ENCODE data around the gene CDC42EP4. TPM values are rescaled to one million over a fixed set of nuclear protein-coding genes. Genes with fewer than 3 reads are reported as not detected.

Gene CDC42EP4
- total RNA-seq, 1 experiment from 2014 or later, result 48.4 TPM

DNA sequence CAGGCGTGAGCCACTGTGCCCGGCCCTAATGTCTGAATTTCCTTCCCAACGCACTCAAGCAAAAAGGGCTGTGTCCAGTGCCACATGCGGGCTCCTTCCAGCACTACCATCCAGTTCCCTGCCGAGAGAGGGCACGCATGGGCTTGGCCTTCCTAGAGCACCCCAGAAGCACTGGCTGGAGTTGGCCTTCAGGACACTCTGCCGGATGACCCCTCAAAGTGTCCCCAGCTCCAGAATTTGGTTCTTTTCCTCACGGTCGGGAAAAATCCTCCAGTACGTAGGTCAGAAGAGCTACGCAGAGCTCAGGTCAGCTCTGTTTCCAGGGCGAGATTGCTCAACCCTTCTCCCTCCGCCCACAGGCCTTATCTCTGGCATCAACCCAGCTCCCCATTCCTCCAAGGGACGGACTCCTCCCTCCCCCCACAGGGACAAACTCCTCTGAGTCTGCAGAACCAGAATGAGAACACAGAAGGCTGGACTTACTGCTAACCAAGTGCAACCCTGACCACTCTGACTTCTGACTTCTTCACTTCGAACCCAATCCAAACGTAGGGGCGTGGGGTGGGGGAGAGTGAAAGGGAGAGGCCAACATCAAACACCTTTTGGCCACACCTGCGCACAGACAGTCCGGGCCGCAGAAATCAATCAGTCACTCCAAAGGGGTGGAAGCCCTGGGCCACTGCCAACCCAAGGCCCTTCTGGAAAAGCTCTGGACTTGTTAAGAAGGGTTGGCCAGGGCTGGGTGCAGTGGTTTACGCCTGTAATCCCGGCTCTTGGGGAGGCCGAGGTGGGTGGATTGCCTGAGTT, 3.6 kb downstream of the CDC42EP4 start:
- TF ChIP-seq EZH2 (IDR thresholded peaks at IDR 0.05; ENCODE audit: low read depth), result no peak
- TF ChIP-seq, protein P1, sequence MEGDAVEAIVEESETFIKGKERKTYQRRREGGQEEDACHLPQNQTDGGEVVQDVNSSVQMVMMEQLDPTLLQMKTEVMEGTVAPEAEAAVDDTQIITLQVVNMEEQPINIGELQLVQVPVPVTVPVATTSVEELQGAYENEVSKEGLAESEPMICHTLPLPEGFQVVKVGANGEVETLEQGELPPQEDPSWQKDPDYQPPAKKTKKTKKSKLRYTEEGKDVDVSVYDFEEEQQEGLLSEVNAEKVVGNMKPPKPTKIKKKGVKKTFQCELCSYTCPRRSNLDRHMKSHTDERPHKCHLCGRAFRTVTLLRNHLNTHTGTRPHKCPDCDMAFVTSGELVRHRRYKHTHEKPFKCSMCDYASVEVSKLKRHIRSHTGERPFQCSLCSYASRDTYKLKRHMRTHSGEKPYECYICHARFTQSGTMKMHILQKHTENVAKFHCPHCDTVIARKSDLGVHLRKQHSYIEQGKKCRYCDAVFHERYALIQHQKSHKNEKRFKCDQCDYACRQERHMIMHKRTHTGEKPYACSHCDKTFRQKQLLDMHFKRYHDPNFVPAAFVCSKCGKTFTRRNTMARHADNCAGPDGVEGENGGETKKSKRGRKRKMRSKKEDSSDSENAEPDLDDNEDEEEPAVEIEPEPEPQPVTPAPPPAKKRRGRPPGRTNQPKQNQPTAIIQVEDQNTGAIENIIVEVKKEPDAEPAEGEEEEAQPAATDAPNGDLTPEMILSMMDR (conservative IDR thresholded peaks at IDR 0.05), result no peak
- H3K36me3 ChIP-seq (ENCODE audit: low read depth), result peaks cover 13% of the 10 kb centered on the region; the same call in 1 of the 2 replicates
- intact Hi-C loops (cut with micrococcal nuclease; ENCODE audit: unreplicated experiment), result loop anchor here (1.0 to 2.0 kb wide), 4 partner anchors 15 to 62 kb away; no protein-coding TSS in a partner anchor
- H3K27ac ChIP-seq, result peak overlapping the region; percentile 84
- H3K27me3 ChIP-seq (ENCODE audit: insufficient read depth, low read depth), result no peaks in the 10 kb centered on the region
- H3K4me1 ChIP-seq (replicated peaks; ENCODE audit: insufficient read depth), result peaks cover 65% of the 10 kb centered on the region
- CTCF ChIA-PET, result no interaction called here
- peaks cover 83% of the 10 kb centered on the region for H3K79me2 ChIP-seq (ENCODE audit: low read depth)
- no peak overlapping the region for H2AFZ ChIP-seq
- DNase-seq, result peak; percentile 95 to 98
- no TSS peak for BruUV-seq (replicated peaks)
- peak overlapping the region; percentile 90 for H3K4me2 ChIP-seq
- no peaks in the 10 kb centered on the region for H3K9me3 ChIP-seq (ENCODE audit: insufficient read depth, low read depth)
- H3K9me2 ChIP-seq (ENCODE audit: insufficient read depth), result no peaks in the 10 kb centered on the region
- peaks cover 5% of the 10 kb centered on the region; the same call in 1 of the 2 replicates for H4K20me1 ChIP-seq (ENCODE audit: insufficient read depth)
- POLR2A ChIA-PET (ENCODE audit: unreplicated experiment), result interaction anchor here (0.6 to 1.3 kb wide), 12 partner anchors 15 to 1673 kb away, joined by 3 to 17 read pairs (median 4); no protein-coding TSS in a partner anchor
- H3F3A ChIP-seq (ENCODE audit: insufficient read depth, low read depth), result peaks cover 39% of the 10 kb centered on the region
- peak overlapping the region; percentile 93 for H3K4me3 ChIP-seq

DNA sequence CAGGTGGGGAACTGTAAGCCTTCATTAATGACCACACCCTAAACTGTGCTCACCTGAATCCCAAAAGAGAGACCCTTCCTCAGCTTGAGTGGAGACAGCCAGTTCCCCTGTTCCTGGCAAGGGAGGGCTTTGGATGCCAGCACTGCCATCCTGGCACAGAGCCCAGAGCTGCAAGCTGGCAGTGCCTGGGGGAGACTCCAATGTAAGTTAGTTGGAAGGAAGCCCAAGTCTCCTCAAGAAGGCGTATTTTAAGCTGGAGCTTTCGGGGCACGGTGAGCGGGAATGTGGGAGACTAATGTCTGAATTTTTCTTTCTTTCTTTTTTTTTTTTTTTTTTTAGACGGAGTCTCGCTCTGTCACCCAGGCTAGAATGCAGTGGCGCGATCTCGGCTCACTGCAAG, 4.7 kb downstream of the CDC42EP4 start:
- POLR2A ChIA-PET (ENCODE audit: unreplicated experiment), result interaction anchor here (0.6 to 1.1 kb wide), 4 partner anchors 14 to 77 kb away, joined by 3 to 17 read pairs (median 4); no protein-coding TSS in a partner anchor

More for the DNA sequence above, 4.7 kb downstream of the CDC42EP4 start:
- Histone ChIP-seq H3K4me1 (replicated peaks; ENCODE audit: insufficient read depth) (peaks cover 58% of the 10 kb centered on the region), H2AFZ (no peak overlapping the region), H3K27me3 (ENCODE audit: insufficient read depth, low read depth) (no peaks in the 10 kb centered on the region), H3K36me3 (ENCODE audit: low read depth) (peaks cover 13% of the 10 kb centered on the region; the same call in 1 of the 2 replicates), H3K9me2 (ENCODE audit: insufficient read depth) (no peaks in the 10 kb centered on the region), H4K20me1 (ENCODE audit: insufficient read depth) (peaks cover 8% of the 10 kb centered on the region; the same call in 1 of the 2 replicates), H3K27ac (peak overlapping the region; percentile 8; the same call in 1 of the 2 replicates), H3K4me3 (no peak overlapping the region), H3K4me2 (peak overlapping the region; percentile 90), H3K79me2 (ENCODE audit: low read depth) (peaks cover 90% of the 10 kb centered on the region), H3K9me3 (ENCODE audit: insufficient read depth, low read depth) (no peaks in the 10 kb centered on the region), H3F3A (ENCODE audit: insufficient read depth, low read depth) (peaks cover 30% of the 10 kb centered on the region)
- TF ChIP-seq EZH2 (IDR thresholded peaks at IDR 0.05; ENCODE audit: low read depth), result no peak
- TF ChIP-seq, protein P1 (conservative IDR thresholded peaks at IDR 0.05), result no peak
- peak in 1 of 2 experiments; percentile 64 for DNase-seq
- intact Hi-C loops (cut with micrococcal nuclease; ENCODE audit: unreplicated experiment), result no loop called here
- CTCF ChIA-PET, result interaction anchor here (0.6 to 0.7 kb wide), 3 partner anchors 12 to 705 kb away, joined by 3 to 5 read pairs (median 4); no protein-coding TSS in a partner anchor
- BruUV-seq (replicated peaks), result no TSS peak
